ENCODE measurements around the gene COMMD1.

- TF ChIP-seq POLR2A (IDR thresholded peaks at IDR 0.05; ENCODE audit: low read depth, low read length) (no peak), POLR2AphosphoS5 (IDR thresholded peaks at IDR 0.05; ENCODE audit: low read depth, low read length) (no peak), TAF1 (IDR thresholded peaks at IDR 0.05; ENCODE audit: borderline replicate concordance, low read depth, low read length) (no peak)
Measured at GRCh38 chr2:62175728-62176127, 270.3 kb downstream of the COMMD1 start.

Data from GM12892 (cell line).